Activated naive CD8-positive, alpha-beta T cell treated with anti-CD3 and anti-CD28 coated beads, Interleukin-2, amount 10 ng/mL, durations not matched to agents 7 days and 5 days (primary cell): ENCODE data around the gene U2AF1. TPM values are rescaled to one million over a fixed set of nuclear protein-coding genes. Genes with fewer than 3 reads are reported as not detected.
"Not testable (repeated sequence)": the region's sequence is repeated elsewhere in the genome, so short reads cannot be mapped to it uniquely, and the experiment has no call there.

Experiments
- ATAC-seq: fragments of 150-1000 bp; cut with Tn5 transposase; one replicate; pipeline ENCODE4 v1.10.0; 2021; ENCODE audit warnings: low read depth, moderate library complexity
- POLR2A ChIA-PET: fragments of 350-600 bp; sonication (Branson Sonifier 250); formaldehyde crosslinking; loops from one replicate; lab custom pipeline; 2021; ENCODE audit warnings: antibody characterized with exemption; lab: Charles Lee
- DNase-seq: peaks from one replicate; pipeline ENCODE4 v3.0.0; 2021
- H3K27ac Mint-ChIP-seq: one replicate; pipeline ENCODE4 v1.8.0; 2022; ENCODE audit warnings: mild to moderate bottlenecking, mixed read lengths
- H3K27me3 Mint-ChIP-seq: one replicate; pipeline ENCODE4 v1.8.0; 2022; ENCODE audit warnings: mild to moderate bottlenecking, moderate library complexity, mixed read lengths
- H3K36me3 Mint-ChIP-seq: one replicate; pipeline ENCODE4 v1.8.0; 2021; ENCODE audit warnings: mild to moderate bottlenecking, mixed read lengths
- H3K4me1 Mint-ChIP-seq: one replicate; pipeline ENCODE4 v1.8.0; 2021; ENCODE audit warnings: mixed read lengths
- H3K4me3 Mint-ChIP-seq: one replicate; pipeline ENCODE4 v1.8.0; 2022; ENCODE audit warnings: mild to moderate bottlenecking, moderate library complexity, mixed read lengths
- H3K9me3 Mint-ChIP-seq: one replicate; pipeline ENCODE4 v1.8.0; 2021; ENCODE audit warnings: mixed read lengths
- total RNA-seq, 2 experiments: library from RNA; stranded (reverse); gene quantifications; one replicate each; pipeline ENCODE4 v1.2.3, GENCODE V29; 2021

The U2AF1 gene
- total RNA-seq: 10 to 100 TPM; 19.2 to 22.4 TPM

DNA sequence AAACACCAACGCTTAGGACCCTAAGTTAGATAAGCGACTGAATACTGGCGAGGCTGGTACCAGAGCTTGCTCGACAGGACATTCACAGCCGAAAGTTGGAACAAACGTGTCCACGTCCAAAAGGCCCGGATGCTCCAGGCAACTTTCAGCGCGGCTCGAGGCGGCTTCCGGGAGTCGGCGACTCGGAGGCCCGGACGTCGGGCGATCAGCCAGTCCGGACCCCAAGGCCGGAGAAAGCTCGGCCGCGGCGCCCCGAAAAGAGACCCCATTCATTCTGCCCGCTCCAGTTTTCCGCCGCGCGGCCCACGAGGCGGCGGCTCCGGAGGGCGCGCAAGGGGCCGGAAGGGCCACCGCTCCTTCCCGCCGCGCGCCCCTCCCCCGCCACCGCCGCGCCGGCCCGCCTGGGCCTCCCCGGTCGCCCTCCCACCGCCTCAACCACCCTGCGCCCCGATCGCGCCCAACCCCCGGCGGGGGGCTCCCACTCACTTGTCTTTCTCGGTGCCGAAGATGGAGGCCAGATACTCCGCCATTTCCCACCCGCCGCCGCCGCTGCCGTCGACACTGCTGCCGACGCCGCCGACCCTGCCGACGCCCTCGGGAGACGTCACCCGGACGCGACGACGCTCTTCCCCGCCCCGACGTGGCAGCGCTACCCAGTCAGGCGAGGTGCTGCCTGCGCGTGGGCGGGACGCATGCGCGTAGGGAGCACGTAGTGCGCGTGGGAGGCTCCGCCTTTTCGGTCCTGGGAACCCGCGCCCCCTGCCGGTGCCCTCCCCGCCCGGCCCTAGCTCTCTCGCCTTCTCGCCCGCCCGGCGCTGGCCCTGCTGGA lies at the start of gene U2AF1:
TSS of gene U2AF1 (minus strand) at position 606 of the 829 bp plus-strand sequence. CDS start at position 530, 76 bp downstream.
- H3K4me1 Mint-ChIP-seq, H3K4me3 Mint-ChIP-seq, H3K36me3 Mint-ChIP-seq, POLR2A ChIA-PET, H3K9me3 Mint-ChIP-seq, H3K27ac Mint-ChIP-seq, DNase-seq, H3K27me3 Mint-ChIP-seq: not testable (repeated sequence)
- peak; percentile 94 for ATAC-seq

- H3K27ac Mint-ChIP-seq, H3K36me3 Mint-ChIP-seq, H3K27me3 Mint-ChIP-seq, DNase-seq, H3K4me3 Mint-ChIP-seq, ATAC-seq, H3K4me1 Mint-ChIP-seq, POLR2A ChIA-PET, H3K9me3 Mint-ChIP-seq: not testable (repeated sequence)
These were observed 46.2 kb upstream of the U2AF1 start for GRCh38 chr21:43153601-43154000.

GRCh38 chr21:43149344-43149743 lies 42.0 kb upstream of the U2AF1 start:
- H3K27ac Mint-ChIP-seq, DNase-seq, H3K9me3 Mint-ChIP-seq, POLR2A ChIA-PET, H3K4me1 Mint-ChIP-seq, ATAC-seq, H3K36me3 Mint-ChIP-seq, H3K27me3 Mint-ChIP-seq, H3K4me3 Mint-ChIP-seq: not testable (repeated sequence)

- not testable (repeated sequence) for H3K4me3 Mint-ChIP-seq, H3K27ac Mint-ChIP-seq, ATAC-seq
These were observed 40.6 kb upstream of the U2AF1 start for GRCh38 chr21:43147999-43148398.

DNA sequence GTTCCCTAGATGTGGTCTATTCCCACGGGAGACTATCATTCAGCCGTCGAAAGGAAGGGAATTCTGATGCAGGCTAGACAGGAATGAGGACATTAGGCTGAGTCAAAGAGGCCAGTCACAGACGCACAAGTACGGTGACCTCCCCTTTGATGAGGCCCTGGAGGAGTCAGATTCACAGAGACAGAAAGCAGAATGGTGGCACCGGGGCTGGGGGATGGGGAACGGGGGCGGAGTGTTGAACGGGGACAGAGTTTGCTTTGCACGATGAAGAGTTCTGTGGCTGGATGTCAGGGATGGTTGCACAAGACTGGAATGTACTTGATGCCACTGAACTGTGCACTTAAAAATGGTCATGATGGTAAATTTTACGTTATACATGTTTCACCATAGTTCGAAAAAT lies 39.3 kb upstream of the U2AF1 start:
- H3K27me3 Mint-ChIP-seq, ATAC-seq, H3K27ac Mint-ChIP-seq, H3K9me3 Mint-ChIP-seq, H3K4me1 Mint-ChIP-seq, H3K36me3 Mint-ChIP-seq, DNase-seq, POLR2A ChIA-PET, H3K4me3 Mint-ChIP-seq: not testable (repeated sequence)

More at GRCh38 chr21:43147999-43148398, 40.6 kb upstream of the U2AF1 start:
- H3K4me1 Mint-ChIP-seq, DNase-seq, H3K36me3 Mint-ChIP-seq, H3K9me3 Mint-ChIP-seq, POLR2A ChIA-PET, H3K27me3 Mint-ChIP-seq: not testable (repeated sequence)

DNA sequence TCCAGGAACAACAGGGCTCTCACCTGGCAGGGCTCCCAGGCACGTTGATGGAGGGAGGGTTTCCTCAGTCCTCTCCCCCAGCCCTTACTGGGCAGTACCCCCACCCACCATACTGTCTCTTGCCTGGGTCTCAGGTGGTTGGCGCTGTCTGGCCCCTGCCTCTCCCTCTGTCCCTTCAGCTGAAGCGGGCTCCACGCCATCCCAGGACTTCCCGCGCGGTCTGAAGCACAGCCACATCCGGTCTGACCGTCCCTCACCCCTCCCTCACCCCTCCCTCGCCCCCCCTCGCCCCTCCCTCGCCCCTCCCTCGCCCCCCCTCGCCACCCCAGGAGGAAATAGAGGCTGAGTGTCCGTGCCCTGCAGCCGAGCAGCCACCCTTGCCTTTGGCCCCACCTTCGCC lies 34.0 kb upstream of the U2AF1 start:
- H3K9me3 Mint-ChIP-seq, H3K4me1 Mint-ChIP-seq, DNase-seq, POLR2A ChIA-PET, H3K27me3 Mint-ChIP-seq, H3K27ac Mint-ChIP-seq, ATAC-seq, H3K36me3 Mint-ChIP-seq, H3K4me3 Mint-ChIP-seq: not testable (repeated sequence)

DNA sequence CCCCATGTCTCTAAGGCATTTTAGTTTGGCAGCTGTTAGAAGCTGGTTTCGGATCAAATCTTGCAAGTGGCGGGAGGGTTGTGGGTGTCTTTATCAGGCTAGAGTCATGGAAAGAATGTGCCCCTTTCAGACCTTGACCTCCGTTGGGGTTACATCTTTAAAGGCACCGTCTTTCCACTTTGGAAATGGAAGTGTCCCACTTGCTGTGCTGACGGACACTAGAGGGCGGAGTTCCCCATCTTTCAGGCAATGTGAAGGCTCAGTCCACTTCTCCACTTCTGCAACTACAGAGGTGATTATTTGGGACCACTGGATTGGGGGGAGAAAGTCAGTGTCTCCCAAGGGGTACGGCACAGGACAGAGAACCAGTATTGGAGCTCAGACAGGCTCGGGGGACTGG lies 31.6 kb upstream of the U2AF1 start:
- ATAC-seq, H3K27me3 Mint-ChIP-seq, H3K4me3 Mint-ChIP-seq, POLR2A ChIA-PET, H3K4me1 Mint-ChIP-seq, H3K27ac Mint-ChIP-seq, H3K36me3 Mint-ChIP-seq, H3K9me3 Mint-ChIP-seq, DNase-seq: not testable (repeated sequence)

- POLR2A ChIA-PET, H3K36me3 Mint-ChIP-seq, H3K4me1 Mint-ChIP-seq, H3K27ac Mint-ChIP-seq, ATAC-seq, H3K4me3 Mint-ChIP-seq, DNase-seq, H3K9me3 Mint-ChIP-seq, H3K27me3 Mint-ChIP-seq: not testable (repeated sequence)
These were observed 27.1 kb upstream of the U2AF1 start for GRCh38 chr21:43134520-43134919.

DNA sequence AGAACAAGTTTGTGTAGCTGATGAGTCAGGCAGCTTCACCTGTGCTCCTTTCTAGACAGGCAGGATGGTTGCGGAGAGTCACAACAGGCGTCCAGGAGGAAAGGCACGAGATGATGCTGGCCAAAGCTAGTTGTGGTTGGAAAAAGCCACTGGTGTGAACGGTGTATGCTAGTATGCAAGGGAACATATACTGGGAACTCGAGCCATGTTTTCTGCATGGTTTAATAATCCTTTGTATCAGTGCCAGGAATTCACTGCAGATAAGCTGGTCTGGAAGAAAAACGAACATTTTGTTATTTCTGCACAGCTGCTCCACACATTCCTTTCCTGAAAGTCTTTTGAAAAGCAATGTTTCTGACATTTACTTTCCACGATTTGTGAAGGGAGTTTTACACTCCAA lies 22.7 kb upstream of the U2AF1 start:
- H3K9me3 Mint-ChIP-seq, H3K4me3 Mint-ChIP-seq, H3K27ac Mint-ChIP-seq, DNase-seq, H3K4me1 Mint-ChIP-seq, ATAC-seq, H3K27me3 Mint-ChIP-seq, H3K36me3 Mint-ChIP-seq, POLR2A ChIA-PET: not testable (repeated sequence)

DNA sequence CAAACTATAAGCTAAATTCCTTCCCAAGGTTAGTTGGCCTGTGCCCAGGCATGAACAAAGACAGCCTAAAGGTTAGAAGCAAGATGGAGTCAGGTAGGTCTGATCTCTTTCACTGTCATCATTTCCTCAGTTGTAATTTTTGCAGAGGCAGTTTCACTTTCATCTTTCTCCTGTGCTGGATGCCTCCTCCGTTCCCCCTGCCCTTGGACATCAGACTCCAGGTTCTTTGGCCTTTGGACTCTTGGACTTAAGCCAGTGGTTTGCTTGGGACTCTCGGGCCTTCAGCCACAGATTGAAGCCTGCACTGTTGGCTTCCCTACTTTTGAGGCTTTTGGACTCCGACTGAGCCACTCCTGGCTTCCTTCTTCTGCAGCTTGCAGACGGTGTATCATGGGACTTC lies 8.6 kb upstream of the U2AF1 start:
- H3K9me3 Mint-ChIP-seq, H3K4me1 Mint-ChIP-seq, ATAC-seq, H3K27ac Mint-ChIP-seq, DNase-seq, H3K4me3 Mint-ChIP-seq, H3K27me3 Mint-ChIP-seq, H3K36me3 Mint-ChIP-seq, POLR2A ChIA-PET: not testable (repeated sequence)

DNA sequence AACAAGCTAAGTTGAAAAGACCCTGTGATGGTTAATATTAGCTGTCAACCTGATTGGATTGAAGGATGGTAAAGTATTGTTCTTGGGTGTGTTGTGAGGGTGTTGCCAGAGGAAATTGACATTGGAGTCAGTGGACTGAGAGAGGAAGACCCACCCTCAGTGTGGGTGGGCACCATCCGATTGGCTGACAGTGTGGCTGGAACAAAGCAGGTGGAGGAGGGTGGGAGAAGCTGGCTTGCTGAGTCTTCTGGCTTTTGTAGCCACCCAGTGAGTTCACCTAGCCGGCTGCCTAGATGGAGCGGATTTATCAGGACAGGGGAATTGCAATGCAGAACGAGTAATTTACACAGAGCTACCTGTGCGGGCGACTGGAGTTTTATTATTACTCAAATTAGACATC lies 7.1 kb upstream of the U2AF1 start:
- DNase-seq, H3K9me3 Mint-ChIP-seq, ATAC-seq, H3K36me3 Mint-ChIP-seq, H3K4me1 Mint-ChIP-seq, H3K4me3 Mint-ChIP-seq, POLR2A ChIA-PET, H3K27ac Mint-ChIP-seq, H3K27me3 Mint-ChIP-seq: not testable (repeated sequence)

GRCh38 chr21:43109006-43109405 lies 1.6 kb upstream of the U2AF1 start:
- H3K27me3 Mint-ChIP-seq, H3K27ac Mint-ChIP-seq, POLR2A ChIA-PET, H3K9me3 Mint-ChIP-seq, H3K36me3 Mint-ChIP-seq, DNase-seq, H3K4me3 Mint-ChIP-seq, H3K4me1 Mint-ChIP-seq: not testable (repeated sequence)
- ATAC-seq: peak; percentile 43

DNA sequence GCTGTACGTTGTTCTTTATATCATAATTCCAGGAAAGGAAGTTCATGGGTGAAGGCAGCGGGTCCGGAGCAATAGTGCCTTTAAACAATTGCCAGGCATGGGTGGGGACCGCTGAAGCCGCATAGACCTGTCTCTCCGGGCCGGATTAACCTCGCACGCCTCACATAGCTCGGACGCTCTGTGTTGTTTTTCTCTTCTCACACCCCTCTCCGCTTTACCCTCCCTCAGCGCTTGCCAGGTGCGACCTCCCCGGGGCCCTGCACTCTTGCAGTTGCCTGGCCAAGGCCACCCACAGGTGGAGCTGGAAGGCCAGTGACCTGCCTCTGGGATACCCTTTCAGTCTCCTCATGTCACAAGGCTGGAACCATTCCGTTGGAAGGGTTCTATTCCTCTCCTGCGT lies 807 bp upstream of the U2AF1 start:
- DNase-seq, H3K27ac Mint-ChIP-seq, H3K27me3 Mint-ChIP-seq, H3K36me3 Mint-ChIP-seq, ATAC-seq, H3K4me1 Mint-ChIP-seq, POLR2A ChIA-PET, H3K4me3 Mint-ChIP-seq, H3K9me3 Mint-ChIP-seq: not testable (repeated sequence)

GRCh38 chr21:43107794-43108137 lies 396 bp upstream of the U2AF1 start:
- H3K27ac Mint-ChIP-seq, ATAC-seq, DNase-seq, POLR2A ChIA-PET, H3K4me1 Mint-ChIP-seq, H3K36me3 Mint-ChIP-seq, H3K4me3 Mint-ChIP-seq, H3K9me3 Mint-ChIP-seq, H3K27me3 Mint-ChIP-seq: not testable (repeated sequence)
